GM15510 (cell line): ENCODE measurements around the gene DIS3L2.

Experiments used
- POLR2A ChIP-seq: IDR thresholded peaks from 3 replicates; pipeline ENCODE4 v1.6.1; 2011; ENCODE audit warnings: borderline replicate concordance; ENCODE audit not compliant: insufficient read length; ENCODE audit errors: extremely low read depth

DIS3L2 gene

DNA sequence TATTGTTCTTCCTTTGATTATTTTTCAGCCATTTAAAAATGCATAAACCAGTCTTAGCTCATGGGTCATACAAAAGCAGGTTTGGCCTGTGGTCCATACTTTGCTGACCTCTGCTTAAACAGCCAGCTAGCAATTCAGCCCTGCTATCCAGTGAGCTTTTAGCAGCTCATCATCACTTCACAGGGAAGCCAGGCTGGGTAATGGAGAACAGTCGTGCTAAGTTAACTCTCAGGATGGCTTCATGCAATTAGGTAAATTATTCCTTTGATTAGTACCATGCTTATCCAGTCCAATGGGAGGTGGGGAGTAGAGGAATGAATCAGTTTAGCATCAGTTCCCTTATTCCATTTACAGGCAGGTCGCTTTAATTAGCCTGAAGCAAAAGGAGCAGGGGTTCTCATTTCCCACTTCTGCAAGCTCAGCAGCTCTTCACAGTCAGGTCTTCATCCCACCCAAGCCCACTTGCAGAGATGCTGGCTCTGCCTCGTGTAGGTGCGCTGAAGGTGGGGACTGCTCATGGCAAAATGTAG is 307.2 kb downstream of the DIS3L2 start:
- TF ChIP-seq POLR2A: no peak

DNA sequence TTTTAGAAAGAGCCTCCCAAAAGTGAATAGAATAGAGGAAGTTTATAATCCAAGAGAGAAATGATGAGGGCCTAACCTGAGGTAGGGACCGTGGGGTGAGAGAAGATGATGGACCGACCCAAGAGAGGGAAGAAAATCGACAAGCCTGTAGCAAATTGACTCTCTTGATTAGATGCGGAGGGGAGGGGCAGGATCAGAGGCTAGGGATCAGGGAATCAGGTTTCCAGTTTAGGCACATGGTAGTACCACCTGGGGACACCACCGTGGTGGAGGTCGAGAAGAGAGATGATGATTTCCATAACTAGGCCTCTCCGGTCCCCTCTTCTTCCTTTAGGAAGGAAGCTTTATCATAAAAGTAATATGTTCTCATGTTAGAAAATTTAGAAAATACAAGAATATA is 308.4 kb downstream of the DIS3L2 start:
- TF ChIP-seq POLR2A: no peak

DNA sequence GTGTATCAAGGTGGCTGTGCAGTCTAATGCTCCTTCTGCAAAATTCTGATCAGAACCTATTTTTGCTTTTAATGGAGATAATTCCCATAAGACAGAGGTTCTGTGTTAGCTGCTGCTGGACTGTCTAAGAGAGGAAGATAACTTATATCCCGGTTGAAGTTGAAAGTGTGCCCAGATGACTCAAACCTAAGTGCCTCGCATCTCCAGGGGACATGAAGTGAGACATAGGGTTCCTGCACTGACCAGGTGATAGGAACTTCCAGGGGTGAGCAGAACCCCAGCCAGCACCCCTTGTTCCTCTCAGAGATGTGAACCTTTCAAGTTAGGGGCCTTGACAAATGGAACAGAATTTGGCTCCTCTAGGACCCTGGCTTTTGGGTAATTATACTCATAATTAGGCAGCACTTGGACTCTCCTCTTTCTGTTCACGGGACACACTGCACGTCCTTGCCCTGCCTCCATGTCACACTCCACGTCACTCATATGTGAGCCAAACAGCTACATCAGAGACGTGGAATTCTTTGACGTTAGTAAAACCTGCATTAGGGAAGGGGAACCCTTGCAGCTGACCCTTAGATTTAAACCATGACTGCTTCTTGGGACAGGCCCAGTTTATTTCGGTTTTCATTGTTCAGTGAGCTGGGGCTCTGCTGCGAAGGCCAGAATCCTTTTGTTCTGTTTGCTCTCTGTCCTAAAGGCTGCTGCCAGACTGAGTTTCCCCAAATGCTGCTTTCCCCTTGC is 312.6 kb downstream of the DIS3L2 start:
- no peak for TF ChIP-seq POLR2A

DNA sequence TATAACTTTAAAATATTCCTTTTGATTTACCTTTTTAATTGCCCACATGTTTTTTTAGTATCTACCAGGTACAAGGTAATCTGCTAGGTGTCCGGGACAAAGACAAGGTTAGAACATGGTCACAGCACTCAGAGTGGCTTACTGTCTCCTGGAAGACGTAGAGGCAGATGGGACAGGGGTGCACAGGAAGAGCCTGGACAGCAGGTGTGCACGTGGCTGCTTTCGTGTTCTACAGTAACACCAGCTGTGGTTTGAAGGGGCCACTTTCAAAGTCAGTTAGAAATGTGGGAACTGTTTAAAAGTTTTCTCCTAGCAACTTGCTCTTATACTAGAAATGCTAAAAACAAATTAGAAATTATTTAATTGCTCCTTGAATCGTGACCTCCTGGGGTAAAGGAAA is 314.2 kb downstream of the DIS3L2 start:
- TF ChIP-seq POLR2A: no peak

DNA sequence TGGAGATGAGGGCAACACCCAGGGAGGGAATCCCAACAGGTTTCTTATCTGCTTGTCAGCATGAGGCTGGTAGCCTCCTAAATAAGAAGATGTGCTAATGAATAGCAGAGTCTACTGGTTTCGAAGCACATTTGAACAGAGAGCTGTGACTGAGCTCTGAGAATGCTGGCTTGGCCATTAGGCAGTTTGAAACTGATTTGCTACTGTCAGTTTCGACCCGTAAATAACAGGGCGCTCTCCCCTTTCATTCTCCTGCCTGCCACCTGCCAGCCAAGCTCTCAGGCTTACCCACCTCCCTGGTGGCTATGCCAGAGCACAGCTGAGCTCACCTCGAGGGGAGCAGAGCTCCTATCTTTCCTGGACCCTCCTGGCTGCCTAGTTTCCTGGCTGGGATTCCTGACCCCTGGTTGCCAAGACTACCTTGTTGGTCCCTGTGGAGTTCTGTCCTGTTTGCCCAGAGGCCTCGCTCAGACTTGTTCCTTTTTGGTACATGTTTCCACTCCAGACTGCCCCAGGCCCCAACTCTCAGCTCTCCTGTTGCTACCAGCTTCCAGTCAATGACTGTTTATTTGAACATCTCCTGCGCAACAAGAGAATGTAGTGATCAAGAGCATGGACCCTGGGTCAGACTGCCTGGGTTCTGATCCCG is 314.7 kb downstream of the DIS3L2 start:
- no peak for TF ChIP-seq POLR2A

DNA sequence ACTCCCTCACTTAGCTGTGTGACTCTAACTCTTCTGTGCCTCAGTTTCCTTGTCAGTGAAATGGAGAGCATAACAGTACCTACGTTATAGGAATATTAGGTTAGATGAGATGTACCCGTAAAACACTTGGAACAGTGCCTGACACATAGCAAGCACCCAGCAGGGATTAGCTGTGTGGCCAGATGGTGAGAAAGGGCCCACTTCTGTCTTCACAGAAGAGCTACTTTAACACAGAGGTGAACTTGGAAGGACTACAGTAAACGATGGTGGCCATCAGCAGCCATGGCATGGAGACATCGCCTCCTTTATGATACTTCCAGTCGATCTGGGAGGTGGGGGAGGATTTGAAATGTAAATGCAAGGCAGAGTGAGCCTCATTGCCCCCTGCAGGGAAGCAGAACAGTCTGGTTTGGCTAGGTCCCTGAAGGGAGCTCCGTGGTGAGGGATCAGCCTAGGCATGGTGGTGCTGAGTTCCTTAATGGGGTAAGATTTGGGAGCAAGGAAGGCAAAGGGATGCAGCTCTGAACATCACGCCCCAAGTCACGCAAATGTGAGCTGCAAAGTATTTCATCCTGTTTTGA is 315.3 kb downstream of the DIS3L2 start:
- TF ChIP-seq POLR2A: no peak

DNA sequence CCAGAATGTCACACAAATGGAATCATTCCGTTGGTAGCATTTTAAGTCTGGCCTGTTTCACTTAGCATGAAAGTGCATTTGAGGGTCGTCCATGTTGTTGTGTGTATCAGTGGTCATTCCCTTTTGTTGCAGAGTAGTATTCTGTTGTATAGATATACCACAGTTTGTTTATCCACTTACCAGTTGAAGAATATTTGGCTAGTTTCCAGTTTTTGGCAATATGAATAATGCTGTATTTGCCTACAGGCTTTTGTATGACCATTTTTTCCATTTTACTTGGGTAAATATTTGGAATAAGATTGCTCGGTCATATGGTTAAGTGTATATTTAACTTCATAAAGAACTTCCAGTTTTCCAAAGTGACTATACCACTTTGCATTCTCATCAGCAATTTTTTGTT is 317.0 kb downstream of the DIS3L2 start:
- no peak for TF ChIP-seq POLR2A

DNA sequence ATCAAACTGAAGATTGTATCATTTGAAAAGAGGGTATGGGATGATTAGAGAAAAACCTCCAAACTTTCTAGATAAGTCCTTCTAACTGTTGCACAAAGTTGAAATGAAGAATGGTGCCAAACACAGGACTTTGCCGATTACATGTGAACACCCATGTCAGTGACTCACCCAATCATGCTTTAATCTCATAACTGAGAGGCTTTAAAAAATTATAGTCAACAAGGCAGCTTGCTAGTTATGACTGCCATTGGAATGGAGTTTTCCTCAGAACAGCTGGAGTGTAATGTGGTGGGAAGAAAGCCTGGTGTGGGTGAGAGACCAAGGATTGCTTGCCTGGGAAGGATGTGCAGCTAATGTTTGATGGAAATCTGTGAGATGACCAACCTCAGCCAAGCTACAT is 318.8 kb downstream of the DIS3L2 start:
- no peak for TF ChIP-seq POLR2A

DNA sequence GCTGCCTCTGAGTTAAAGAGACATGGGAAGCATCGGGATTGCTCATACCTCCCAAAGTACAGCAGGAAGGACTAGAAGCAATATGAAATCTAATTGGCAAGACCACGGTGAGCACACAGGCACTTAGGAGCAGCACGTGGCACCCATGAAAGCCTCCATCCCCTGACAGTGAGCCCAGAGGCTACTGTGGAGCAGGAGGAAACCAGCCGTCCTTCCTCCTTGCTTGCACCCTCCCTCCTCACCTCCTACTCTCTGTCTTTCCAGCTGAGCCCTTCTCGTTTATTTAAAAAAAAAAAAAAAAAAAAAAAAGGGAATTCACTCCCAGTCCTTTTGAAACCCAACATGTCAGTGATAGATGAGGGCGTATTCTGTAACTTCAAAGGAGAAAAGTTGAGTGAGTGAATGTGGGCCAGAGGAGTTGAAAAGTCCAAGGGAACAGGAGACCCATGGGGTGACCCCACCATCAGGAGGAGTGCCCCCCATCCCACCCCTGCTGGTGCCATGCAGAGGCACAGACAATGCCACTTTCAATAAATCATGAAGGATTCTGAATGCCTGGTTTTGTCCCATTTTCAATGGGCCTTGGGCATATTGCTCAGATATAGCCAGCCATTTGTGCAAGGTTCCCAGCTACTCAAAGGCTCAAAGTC is 320.5 kb downstream of the DIS3L2 start:
- no peak for TF ChIP-seq POLR2A

DNA sequence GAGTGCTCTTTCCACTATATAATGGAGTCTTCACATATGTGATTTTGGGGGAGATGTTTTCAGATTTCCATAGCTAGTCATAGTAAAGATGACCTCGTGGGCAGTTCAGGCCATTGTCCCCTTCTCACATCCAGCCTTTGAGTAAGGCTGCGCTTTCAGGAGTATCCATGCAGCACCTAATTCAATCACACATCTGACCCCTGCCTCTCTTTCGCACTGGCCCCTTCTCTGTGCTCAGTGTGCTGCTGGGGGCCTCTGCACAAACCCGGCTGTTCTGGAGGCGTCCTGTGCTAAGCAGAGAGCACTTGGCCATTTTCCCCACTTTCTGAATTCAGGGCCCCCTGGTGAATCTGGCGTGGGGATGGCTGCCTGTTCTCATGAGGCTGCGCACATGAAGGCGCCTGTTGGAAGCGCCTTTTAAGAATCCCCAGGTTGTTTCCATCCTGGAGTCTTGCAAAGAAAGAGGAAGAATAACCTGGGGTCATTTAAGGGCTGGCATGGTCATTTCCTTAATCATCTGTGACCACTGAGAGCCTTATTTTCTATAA is 321.1 kb downstream of the DIS3L2 start:
- TF ChIP-seq POLR2A: no peak

DNA sequence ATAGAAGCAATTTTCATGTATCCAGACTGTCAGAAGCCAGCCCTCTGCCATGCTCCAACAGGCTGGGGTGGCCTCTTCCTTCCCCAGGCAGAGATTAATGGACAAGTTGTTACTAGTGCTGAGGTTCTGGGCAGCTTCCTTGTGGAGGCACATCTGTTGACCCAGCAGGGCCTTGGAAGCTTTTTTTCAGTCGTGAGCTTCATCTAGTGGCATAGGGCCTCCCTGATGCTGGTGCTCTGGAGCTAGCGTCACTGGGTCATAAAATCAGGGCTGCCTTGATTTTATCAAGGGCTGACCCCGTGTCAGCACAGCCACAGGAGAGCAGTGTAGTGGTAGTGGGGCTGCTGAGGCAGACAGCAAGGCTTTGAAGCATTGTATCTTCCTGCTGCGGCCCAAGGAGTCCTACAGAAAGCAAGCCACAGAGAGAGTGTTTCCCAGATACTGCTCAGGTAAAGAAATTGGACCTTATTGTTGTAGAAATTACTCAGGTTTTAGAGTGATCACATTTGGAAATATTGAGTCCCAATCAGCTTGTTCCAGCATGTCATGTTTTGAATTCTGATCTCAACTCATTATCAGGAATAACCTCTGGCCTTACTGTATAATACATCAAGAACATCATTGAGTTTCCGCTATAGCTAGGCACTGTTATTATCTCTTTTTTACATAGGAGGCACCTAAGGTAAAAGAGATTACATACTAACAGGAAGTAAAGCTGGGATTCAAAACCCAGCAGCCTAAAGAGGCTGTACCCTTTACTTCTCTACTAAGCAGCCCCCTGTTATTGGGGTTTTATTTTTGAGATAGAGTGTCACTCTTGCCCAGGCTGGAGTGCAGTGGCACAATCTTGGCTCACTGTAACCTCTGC is 324.7 kb downstream of the DIS3L2 start:
- TF ChIP-seq POLR2A: no peak

DNA sequence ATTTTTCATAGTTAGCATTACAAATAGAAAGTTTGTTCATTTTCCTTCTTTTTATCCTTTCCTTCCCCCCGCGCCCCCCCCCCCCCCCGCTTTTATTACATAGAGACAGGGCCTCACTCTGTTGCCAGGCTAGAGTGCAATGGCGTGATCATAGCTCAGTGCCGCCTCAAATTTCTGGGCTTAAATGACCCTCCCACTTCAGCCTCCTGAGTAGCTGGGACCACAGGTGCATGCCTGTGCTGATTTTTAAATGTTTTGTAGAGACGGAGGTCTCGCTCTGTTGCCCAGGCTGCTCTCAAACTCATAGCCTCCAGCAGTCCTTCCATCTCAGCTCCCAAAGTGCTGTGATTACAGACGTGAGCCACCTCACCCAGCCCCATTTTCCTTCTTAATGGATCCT is 325.8 kb downstream of the DIS3L2 start:
- TF ChIP-seq POLR2A: no peak

DNA sequence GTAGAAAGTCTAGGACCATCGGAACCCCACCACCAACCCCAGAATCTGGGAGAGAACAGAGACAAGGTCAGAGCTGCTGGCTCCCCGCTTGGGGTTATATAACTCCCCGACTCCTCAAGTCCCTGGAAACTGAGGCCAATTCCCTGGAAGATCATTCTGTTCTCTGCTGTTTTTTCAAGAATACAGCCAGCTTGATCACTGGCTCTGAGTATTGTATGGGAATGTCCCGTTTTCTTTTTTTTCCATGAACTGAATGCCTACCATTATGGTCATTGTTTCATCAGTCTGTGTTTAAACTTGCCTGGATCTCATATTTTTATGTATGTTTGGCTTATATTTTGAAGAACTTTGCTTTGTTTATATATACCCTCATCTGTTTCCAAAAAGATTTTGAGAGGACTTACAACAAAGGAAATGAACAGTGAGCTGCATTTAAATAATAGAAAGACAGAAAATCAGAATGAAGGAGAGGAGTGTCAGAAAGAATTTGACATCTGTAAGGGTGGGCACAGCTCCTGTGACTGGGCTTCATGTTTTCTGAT is 327.0 kb downstream of the DIS3L2 start:
- no peak for TF ChIP-seq POLR2A

DNA sequence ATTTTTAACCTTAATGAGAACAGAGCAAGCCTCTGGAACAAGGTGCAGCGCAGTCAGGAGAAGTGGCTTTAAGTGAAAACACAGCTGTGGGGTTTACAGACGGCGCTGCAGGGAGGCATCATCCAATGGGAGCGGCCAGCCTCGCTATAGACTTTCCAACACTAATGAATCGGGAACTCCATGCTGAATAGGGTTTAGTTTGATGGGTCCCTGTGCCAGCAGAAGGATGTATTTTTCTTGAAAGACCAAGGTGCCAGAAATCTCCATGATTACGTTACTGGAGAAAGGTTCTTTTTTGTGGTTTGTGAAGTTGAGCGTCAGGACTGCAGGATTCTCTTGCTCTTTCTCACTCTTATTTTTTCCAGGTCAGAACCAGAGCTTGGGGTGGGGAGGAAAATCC is 329.2 kb downstream of the DIS3L2 start:
- no peak for TF ChIP-seq POLR2A
